ENCODE results near the gene NUP85.
A peak's percentile ranks its signal among the peaks of the same experiment; 100 is the strongest.

DNA sequence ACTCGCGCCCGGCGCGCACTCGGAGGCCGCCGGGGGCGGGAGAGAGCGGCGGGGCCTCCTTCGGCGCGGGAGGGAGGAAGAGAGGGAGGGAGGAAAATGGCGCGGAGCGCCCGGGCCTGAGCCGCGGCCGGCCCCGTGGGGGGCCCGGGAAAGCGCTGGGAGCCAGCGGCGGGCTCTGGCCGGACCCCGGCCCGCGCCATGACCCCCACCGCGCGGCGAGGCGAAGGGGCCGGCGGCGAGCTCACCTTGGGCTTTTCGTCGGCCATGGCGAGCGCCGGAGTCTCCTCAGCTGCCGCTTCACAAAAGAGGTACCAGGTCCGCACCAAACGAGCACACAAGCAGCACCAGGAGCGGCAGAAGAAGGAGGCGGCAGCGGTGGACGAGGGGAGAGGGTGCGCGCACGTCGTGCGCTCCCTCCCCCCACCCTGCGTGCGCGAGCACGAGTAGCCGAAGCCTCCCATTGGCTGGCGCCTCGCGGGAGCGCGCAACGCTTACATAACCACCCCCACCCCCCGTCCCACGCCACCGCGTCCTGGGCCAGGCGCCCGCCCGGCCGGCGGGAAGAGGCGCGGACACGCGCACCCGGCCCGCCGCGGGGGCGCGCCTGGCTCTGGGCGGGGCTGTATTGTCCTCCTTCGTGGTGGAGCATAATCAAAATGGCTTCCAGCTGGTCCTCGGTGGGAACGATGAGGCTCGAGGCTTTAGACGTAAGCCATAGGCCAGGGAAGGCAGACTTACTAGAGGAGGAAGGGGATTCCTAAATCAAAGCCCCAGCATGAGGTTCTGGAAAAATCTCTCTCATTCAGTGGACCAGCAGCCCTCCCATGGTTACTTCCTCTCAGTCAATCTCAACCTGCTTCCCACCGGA lies 22.7 kb upstream of the NUP85 start, which contains the start of gene SUMO2:
- TF ChIP-seq, protein P1, sequence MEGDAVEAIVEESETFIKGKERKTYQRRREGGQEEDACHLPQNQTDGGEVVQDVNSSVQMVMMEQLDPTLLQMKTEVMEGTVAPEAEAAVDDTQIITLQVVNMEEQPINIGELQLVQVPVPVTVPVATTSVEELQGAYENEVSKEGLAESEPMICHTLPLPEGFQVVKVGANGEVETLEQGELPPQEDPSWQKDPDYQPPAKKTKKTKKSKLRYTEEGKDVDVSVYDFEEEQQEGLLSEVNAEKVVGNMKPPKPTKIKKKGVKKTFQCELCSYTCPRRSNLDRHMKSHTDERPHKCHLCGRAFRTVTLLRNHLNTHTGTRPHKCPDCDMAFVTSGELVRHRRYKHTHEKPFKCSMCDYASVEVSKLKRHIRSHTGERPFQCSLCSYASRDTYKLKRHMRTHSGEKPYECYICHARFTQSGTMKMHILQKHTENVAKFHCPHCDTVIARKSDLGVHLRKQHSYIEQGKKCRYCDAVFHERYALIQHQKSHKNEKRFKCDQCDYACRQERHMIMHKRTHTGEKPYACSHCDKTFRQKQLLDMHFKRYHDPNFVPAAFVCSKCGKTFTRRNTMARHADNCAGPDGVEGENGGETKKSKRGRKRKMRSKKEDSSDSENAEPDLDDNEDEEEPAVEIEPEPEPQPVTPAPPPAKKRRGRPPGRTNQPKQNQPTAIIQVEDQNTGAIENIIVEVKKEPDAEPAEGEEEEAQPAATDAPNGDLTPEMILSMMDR (IDR thresholded peaks at IDR 0.05) = peak in 1 of 3 donors; percentile 14
- TF ChIP-seq POLR2A (IDR thresholded peaks at IDR 0.05) (peak; percentile 57), POLR2AphosphoS5 (IDR thresholded peaks at IDR 0.05) (peak; percentile 42 to 80 (median 78))
